IPS DF 4.7 (cell line): ENCODE data around the gene CYP24A1.

Experiments used
- DNase-seq: peaks from one replicate; pipeline ENCODE4 v3.0.0-alpha.2; 2013; ENCODE audit warnings: low spot score; ENCODE audit errors: extremely low read depth

The CYP24A1 gene

GRCh38 chr20:54173653-54174456, at the start of gene CYP24A1:
Gene CYP24A1, minus strand, starts transcription at chr20:54173986. Its CDS starts 407 bp downstream, at chr20:54173579.
- no peak for DNase-seq

- DNase-seq, result no peak
These were observed 49.5 kb upstream of the CYP24A1 start for GRCh38 chr20:54223285-54223684.

- DNase-seq, result no peak
These were observed 48.5 kb upstream of the CYP24A1 start for GRCh38 chr20:54221996-54222890.

- no peak for DNase-seq
These were observed 47.6 kb upstream of the CYP24A1 start for GRCh38 chr20:54221353-54221752.

GRCh38 chr20:54220722-54221121, 46.9 kb upstream of the CYP24A1 start:
- no peak for DNase-seq

- no peak for DNase-seq
These were observed 46.1 kb upstream of the CYP24A1 start for GRCh38 chr20:54219751-54220426.

GRCh38 chr20:54218470-54218869, 44.7 kb upstream of the CYP24A1 start:
- DNase-seq, result no peak

- DNase-seq, result no peak
These were observed 44.0 kb upstream of the CYP24A1 start for GRCh38 chr20:54217762-54218161.

- no peak for DNase-seq
These were observed 41.5 kb upstream of the CYP24A1 start for GRCh38 chr20:54215157-54215789.

- DNase-seq, result no peak
These were observed 40.8 kb upstream of the CYP24A1 start for GRCh38 chr20:54214566-54214965.

GRCh38 chr20:54212871-54213270, 39.1 kb upstream of the CYP24A1 start:
- no peak for DNase-seq

GRCh38 chr20:54212226-54212625, 38.4 kb upstream of the CYP24A1 start:
- no peak for DNase-seq

GRCh38 chr20:54209216-54209813, 35.5 kb upstream of the CYP24A1 start:
- DNase-seq, result no peak

GRCh38 chr20:54208548-54209176, 34.9 kb upstream of the CYP24A1 start:
- DNase-seq, result no peak

GRCh38 chr20:54207743-54208547, 34.2 kb upstream of the CYP24A1 start, which contains the start of gene PFDN4:
Gene PFDN4, plus strand, starts transcription at chr20:54208087. Its CDS starts 14 bp downstream, at chr20:54208101.
- no peak for DNase-seq

- no peak for DNase-seq
These were observed 33.4 kb upstream of the CYP24A1 start for GRCh38 chr20:54207053-54207742.

GRCh38 chr20:54205450-54205849, 31.7 kb upstream of the CYP24A1 start:
- no peak for DNase-seq

GRCh38 chr20:54204481-54204880, 30.7 kb upstream of the CYP24A1 start:
- no peak for DNase-seq

- DNase-seq, result no peak
These were observed 30.3 kb upstream of the CYP24A1 start for GRCh38 chr20:54204063-54204462.
